HK-2 (cell line): ENCODE data around the gene DGKE.
A peak's percentile ranks its signal among the peaks of the same experiment; 100 is the strongest.

Experiments used
- DNase-seq: peaks from one replicate; pipeline ENCODE4 v3.0.0-alpha.2; 2018; ENCODE audit not compliant: unreplicated experiment

DGKE gene

GRCh38 chr17:56815711-56816110 is 18.2 kb upstream of the DGKE start:
- DNase-seq: no peak

- DNase-seq: no peak
These were observed 16.9 kb upstream of the DGKE start for GRCh38 chr17:56817066-56817465.

- no peak for DNase-seq
These were observed 14.9 kb upstream of the DGKE start for GRCh38 chr17:56819030-56819429.

- peak; percentile 83 for DNase-seq
These were observed 14.4 kb upstream of the DGKE start for GRCh38 chr17:56819431-56820145.

- no peak for DNase-seq
These were observed 13.7 kb upstream of the DGKE start for GRCh38 chr17:56820207-56820606.

- no peak for DNase-seq
These were observed 12.0 kb upstream of the DGKE start for GRCh38 chr17:56821847-56822534.

- DNase-seq: no peak
These were observed 11.2 kb upstream of the DGKE start for GRCh38 chr17:56822725-56823124.

GRCh38 chr17:56823848-56824247 is 10.1 kb upstream of the DGKE start:
- DNase-seq: no peak

GRCh38 chr17:56824503-56824902 is 9.4 kb upstream of the DGKE start:
- DNase-seq: no peak

- DNase-seq: no peak
These were observed 7.1 kb upstream of the DGKE start for GRCh38 chr17:56826611-56827414.

- DNase-seq: no peak
These were observed 3.1 kb upstream of the DGKE start for GRCh38 chr17:56830726-56831368.

GRCh38 chr17:56831369-56832095 is 2.4 kb upstream of the DGKE start:
- no peak for DNase-seq

GRCh38 chr17:56832446-56832845 is 1.5 kb upstream of the DGKE start:
- no peak for DNase-seq

GRCh38 chr17:56833057-56833808 is 718 bp upstream of the DGKE start:
- DNase-seq: peak; percentile 54

GRCh38 chr17:56834380-56835263 is 671 bp downstream of the DGKE start:
- DNase-seq: peak; percentile 62

GRCh38 chr17:56835264-56835585 is 1.3 kb downstream of the DGKE start:
- DNase-seq: no peak

GRCh38 chr17:56838687-56839086 is 4.7 kb downstream of the DGKE start:
- DNase-seq: no peak

- DNase-seq: no peak
These were observed 8.6 kb downstream of the DGKE start for GRCh38 chr17:56842577-56842976.

GRCh38 chr17:56845934-56846333 is 12.0 kb downstream of the DGKE start:
- no peak for DNase-seq

GRCh38 chr17:56847106-56847505 is 13.2 kb downstream of the DGKE start:
- no peak for DNase-seq
